RWPE2 (cell line): ENCODE measurements around the gene SYNE3.

Source experiments
- ATAC-seq: fragments of 200-7000 bp; cut with Tn5 transposase; 3 replicates; pipeline ENCODE4 v1.9.1; 2021; ENCODE audit warnings: low read depth
- DNase-seq: peaks from one replicate; pipeline ENCODE4 v3.0.0-alpha.2; 2020; ENCODE audit warnings: low spot score
- H3K27ac ChIP-seq: fragments of 450-650 bp; 2 replicates; pipeline ENCODE4 v1.5.1; 2017; ENCODE audit warnings: mild to moderate bottlenecking; ENCODE audit not compliant: poor library complexity, severe bottlenecking
- H3K27me3 ChIP-seq: fragments of 250-450 bp; sonication (Bioruptor Pico); 2 replicates; pipeline ENCODE4 v1.5.1; 2021; ENCODE audit warnings: mild to moderate bottlenecking, moderate library complexity; ENCODE audit not compliant: insufficient read depth, poor library complexity, severe bottlenecking
- H3K36me3 ChIP-seq: fragments of 250-450 bp; sonication (Bioruptor Pico); 2 replicates; pipeline ENCODE4 v1.5.1; 2020; ENCODE audit warnings: low read depth, mild to moderate bottlenecking, moderate library complexity
- H3K4me1 ChIP-seq: fragments of 250-450 bp; sonication (Bioruptor Pico); 2 replicates; pipeline ENCODE4 v1.5.1; 2021; ENCODE audit warnings: mild to moderate bottlenecking, moderate library complexity; ENCODE audit not compliant: insufficient read depth, poor library complexity, severe bottlenecking
- H3K4me3 ChIP-seq: fragments of 250-450 bp; sonication (Bioruptor Pico); 2 replicates; pipeline ENCODE4 v1.5.1; 2021; ENCODE audit warnings: mild to moderate bottlenecking, moderate library complexity; ENCODE audit not compliant: severe bottlenecking
- H3K9me3 ChIP-seq: fragments of 250-450 bp; sonication (Bioruptor Pico); 2 replicates; pipeline ENCODE4 v1.5.1; 2021; ENCODE audit warnings: mild to moderate bottlenecking, moderate library complexity; ENCODE audit not compliant: severe bottlenecking
- CTCF ChIP-seq: fragments of 450-650 bp; IDR thresholded peaks from one replicate; pipeline ENCODE4 v1.5.1; 2017; ENCODE audit warnings: mild to moderate bottlenecking, moderate library complexity; ENCODE audit not compliant: poor library complexity, severe bottlenecking

The SYNE3 gene

GRCh38 chr14:95559203-95559602, 42.8 kb upstream of the SYNE3 start:
- Histone ChIP-seq H3K36me3 (no peaks in the 10 kb centered on the region), H3K9me3 (no peaks in the 10 kb centered on the region), H3K27me3 (no peaks in the 10 kb centered on the region), H3K27ac (no peak overlapping the region), H3K4me1 (no peaks in the 10 kb centered on the region), H3K4me3 (no peak overlapping the region)
- no peak for DNase-seq
- TF ChIP-seq CTCF = no peak
- ATAC-seq = no peak

GRCh38 chr14:95557832-95558231, 41.4 kb upstream of the SYNE3 start:
- no peak for TF ChIP-seq CTCF
- DNase-seq (no peak), ATAC-seq (no peak)
- no peaks in the 10 kb centered on the region for H3K27me3 ChIP-seq
- H3K4me1 ChIP-seq = no peaks in the 10 kb centered on the region
- no peak overlapping the region for H3K4me3 ChIP-seq
- H3K27ac ChIP-seq = no peak overlapping the region
- no peaks in the 10 kb centered on the region for H3K9me3 ChIP-seq
- no peaks in the 10 kb centered on the region for H3K36me3 ChIP-seq

GRCh38 chr14:95557291-95557690, 40.8 kb upstream of the SYNE3 start:
- Histone ChIP-seq H3K9me3 (no peaks in the 10 kb centered on the region), H3K27me3 (no peaks in the 10 kb centered on the region), H3K36me3 (no peaks in the 10 kb centered on the region), H3K4me3 (no peak overlapping the region), H3K27ac (no peak overlapping the region), H3K4me1 (no peaks in the 10 kb centered on the region)
- TF ChIP-seq CTCF = no peak
- DNase-seq (no peak), ATAC-seq (no peak)

- no peaks in the 10 kb centered on the region for H3K9me3 ChIP-seq
- ATAC-seq (no peak), DNase-seq (no peak)
- H3K4me3 ChIP-seq = no peak overlapping the region
- no peak for TF ChIP-seq CTCF
- no peaks in the 10 kb centered on the region for H3K4me1 ChIP-seq
- H3K27ac ChIP-seq = no peak overlapping the region
- H3K27me3 ChIP-seq = no peaks in the 10 kb centered on the region
- H3K36me3 ChIP-seq = no peaks in the 10 kb centered on the region
These were observed 38.6 kb upstream of the SYNE3 start for GRCh38 chr14:95555053-95555452.

GRCh38 chr14:95553141-95553540, 36.7 kb upstream of the SYNE3 start:
- H3K4me1 ChIP-seq = peaks cover 3% of the 10 kb centered on the region
- no peak for TF ChIP-seq CTCF
- no peak for DNase-seq
- no peak for ATAC-seq
- no peak overlapping the region for H3K4me3 ChIP-seq
- no peaks in the 10 kb centered on the region for H3K9me3 ChIP-seq
- H3K27me3 ChIP-seq = no peaks in the 10 kb centered on the region
- H3K27ac ChIP-seq = no peak overlapping the region
- no peaks in the 10 kb centered on the region; the same call in 1 of the 2 replicates for H3K36me3 ChIP-seq
